ENCODE measurements around the gene HOXA1.

Gene HOXA1

GRCh38 chr7:27095897-27096767 is at the start of gene HOXA1:
Gene HOXA1, minus strand, starts transcription at chr7:27096000. Its CDS starts 88 bp downstream, at chr7:27095912.
- DNase-seq, result peak; percentile 73

- DNase-seq, result no peak
Observed at GRCh38 chr7:27145165-27145913, 49.5 kb upstream of the HOXA1 start.

GRCh38 chr7:27144781-27145164 is 49.0 kb upstream of the HOXA1 start:
- no peak for DNase-seq

- no peak for DNase-seq
Observed at GRCh38 chr7:27143950-27144780, 48.4 kb upstream of the HOXA1 start.

GRCh38 chr7:27143023-27143949 is 47.5 kb upstream of the HOXA1 start, which contains the start of gene HOXA5:
Gene HOXA5, minus strand, starts transcription at chr7:27143681. Its CDS starts 74 bp downstream, at chr7:27143607.
- DNase-seq, result no peak

GRCh38 chr7:27142580-27143022 is 46.8 kb upstream of the HOXA1 start:
- DNase-seq, result no peak

- DNase-seq, result no peak
Observed at GRCh38 chr7:27141923-27142579, 46.3 kb upstream of the HOXA1 start.

- no peak for DNase-seq
Observed at GRCh38 chr7:27141137-27141922, 45.5 kb upstream of the HOXA1 start.

GRCh38 chr7:27140126-27140857 is 44.5 kb upstream of the HOXA1 start:
- no peak for DNase-seq

- DNase-seq, result no peak
Observed at GRCh38 chr7:27139334-27140125, 43.7 kb upstream of the HOXA1 start.

GRCh38 chr7:27138985-27139333 is 43.2 kb upstream of the HOXA1 start:
- no peak for DNase-seq

GRCh38 chr7:27138472-27138871 is 42.7 kb upstream of the HOXA1 start:
- DNase-seq, result no peak

GRCh38 chr7:27137640-27138315 is 42.0 kb upstream of the HOXA1 start:
- no peak for DNase-seq

- no peak for DNase-seq
Observed at GRCh38 chr7:27134392-27134791, 38.6 kb upstream of the HOXA1 start.

GRCh38 chr7:27133409-27134231 is 37.8 kb upstream of the HOXA1 start:
- DNase-seq, result no peak

- no peak for DNase-seq
Observed at GRCh38 chr7:27132978-27133377, 37.2 kb upstream of the HOXA1 start.

GRCh38 chr7:27132214-27132613 is 36.4 kb upstream of the HOXA1 start:
- no peak for DNase-seq

Data from activated CD4-positive, CD25-positive, alpha-beta regulatory T cell treated with anti-CD3 and anti-CD28 coated beads, Interleukin-2, amount 50 U/mL, for 72 hours (primary cell).